Measurements from ENCODE around the gene KNDC1.
"Not testable (repeated sequence)": the region's sequence is repeated elsewhere in the genome, so short reads cannot be mapped to it uniquely, and the experiment has no call there.

The KNDC1 gene

DNA sequence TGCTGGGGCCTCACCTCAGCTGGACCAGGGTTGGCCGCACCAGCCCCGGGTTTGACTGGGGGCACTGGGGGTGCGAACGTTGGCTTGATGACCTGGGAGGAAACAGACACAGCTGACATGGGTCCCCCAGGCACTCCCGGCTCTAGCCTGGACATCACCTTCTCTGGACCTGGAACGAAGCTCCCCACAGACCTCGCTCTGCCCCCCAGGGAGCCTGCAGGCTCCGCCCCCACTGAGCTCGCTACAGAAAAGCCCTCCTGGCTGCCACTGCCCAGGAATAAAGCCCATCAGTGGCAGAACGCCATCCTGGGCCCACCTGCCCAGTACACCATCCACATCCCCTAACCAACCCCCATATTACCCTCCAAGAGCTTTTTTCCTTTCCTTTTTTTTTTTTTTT lies 103.7 kb downstream of the KNDC1 start:
- H3K27me3 ChIP-seq (ENCODE audit: low read depth): no peaks in the 10 kb centered on the region
- H3K4me1 ChIP-seq: peaks cover 4% of the 10 kb centered on the region
- no peaks in the 10 kb centered on the region for H3K36me3 ChIP-seq (replicated peaks)
- DNase-seq (ENCODE audit: low spot score in 2 of 2): no peak
- in situ Hi-C loops (cut with MboI; ENCODE audit: low sequenced_read_pairs): no loop called here
- H3K4me3 ChIP-seq: no peak overlapping the region
- no peaks in the 10 kb centered on the region for H3K9me3 ChIP-seq

DNA sequence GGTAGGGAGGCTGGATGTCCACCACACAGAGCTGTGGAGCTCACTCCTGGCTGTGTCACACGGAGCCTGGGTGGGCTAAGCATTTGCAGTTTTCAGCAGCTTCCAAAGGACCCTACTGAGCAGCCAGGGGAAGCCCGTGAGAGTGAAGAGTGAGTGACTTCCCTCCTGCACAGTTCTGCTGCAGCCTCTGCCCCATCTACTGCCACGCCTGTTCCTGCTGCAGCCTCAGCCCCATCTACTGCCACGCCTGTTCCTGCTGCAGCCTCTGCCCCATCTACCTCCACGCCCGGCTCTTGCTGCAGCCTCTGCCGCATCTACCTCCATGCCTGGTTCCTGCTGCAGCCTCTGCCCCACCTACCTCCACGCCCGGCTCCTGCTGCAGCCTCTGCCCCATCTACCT lies 104.4 kb downstream of the KNDC1 start:
- no peak overlapping the region for H3K4me3 ChIP-seq
- in situ Hi-C loops (cut with MboI; ENCODE audit: low sequenced_read_pairs): no loop called here
- H3K4me1 ChIP-seq: peaks cover 4% of the 10 kb centered on the region
- DNase-seq (ENCODE audit: low spot score in 2 of 2): no peak
- H3K36me3 ChIP-seq (replicated peaks): no peaks in the 10 kb centered on the region
- H3K27me3 ChIP-seq (ENCODE audit: low read depth): no peaks in the 10 kb centered on the region
- no peaks in the 10 kb centered on the region for H3K9me3 ChIP-seq

DNA sequence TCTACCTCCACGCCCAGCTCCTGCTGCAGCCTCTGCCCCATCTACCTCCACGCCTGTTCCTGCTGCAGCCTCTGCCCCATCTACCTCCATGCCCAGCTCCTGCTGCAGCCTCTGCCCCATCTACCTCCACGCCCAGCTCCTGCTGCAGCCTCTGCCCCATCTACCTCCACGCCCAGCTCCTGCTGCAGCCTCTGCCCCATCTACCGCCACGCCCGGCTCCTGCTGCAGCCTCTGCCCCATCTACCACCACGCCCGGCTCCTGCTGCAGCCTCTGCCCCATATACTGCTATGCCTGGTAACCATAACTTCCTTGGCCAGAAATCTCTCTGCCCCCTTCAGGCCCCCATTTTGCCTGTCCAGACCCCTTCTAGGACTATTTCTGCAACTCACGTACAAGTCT lies 105.0 kb downstream of the KNDC1 start:
- H3K4me1 ChIP-seq; in situ Hi-C loops (cut with MboI; ENCODE audit: low sequenced_read_pairs); DNase-seq (ENCODE audit: low spot score in 2 of 2); H3K9me3 ChIP-seq; H3K27me3 ChIP-seq (ENCODE audit: low read depth); H3K36me3 ChIP-seq (replicated peaks); H3K4me3 ChIP-seq: not testable (repeated sequence)

DNA sequence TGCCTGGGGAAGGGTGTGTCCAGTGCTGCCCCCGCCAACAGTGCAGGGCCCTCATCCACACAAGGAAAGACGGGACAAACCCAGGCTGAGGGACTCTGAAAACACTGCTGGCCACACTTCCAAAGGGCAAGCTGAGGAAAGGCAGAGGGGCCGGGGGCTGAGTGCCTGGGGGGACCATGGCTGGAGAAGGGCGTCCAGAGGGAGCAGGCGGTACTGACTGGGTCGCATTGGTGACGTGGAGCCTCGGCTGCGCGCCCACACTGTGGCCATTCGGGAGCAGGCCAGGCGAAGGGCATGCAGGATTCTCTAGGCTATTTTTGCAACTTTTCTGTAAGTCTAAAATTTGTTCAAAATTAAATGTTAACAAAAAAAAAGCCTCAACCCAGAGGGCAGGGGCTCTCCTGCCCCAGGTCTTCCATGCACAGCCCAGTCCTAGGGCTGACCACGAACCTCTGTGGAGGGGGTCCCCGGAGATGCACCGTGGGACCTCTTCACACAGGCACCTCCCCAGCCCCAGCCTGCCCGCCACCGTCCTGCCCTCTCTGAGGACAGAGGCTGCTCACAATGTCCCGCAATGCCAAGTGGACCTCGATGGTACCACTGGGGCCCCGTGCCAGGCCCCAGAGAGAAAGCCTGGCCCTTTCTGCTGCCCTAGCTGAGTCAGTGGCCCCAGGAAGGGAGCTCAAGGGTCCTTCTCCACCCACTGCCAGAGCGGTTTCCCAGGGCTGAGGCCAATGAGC lies 106.2 kb downstream of the KNDC1 start:
- in situ Hi-C loops (cut with MboI; ENCODE audit: low sequenced_read_pairs): no loop called here
- Histone ChIP-seq H3K4me1 (peaks cover 4% of the 10 kb centered on the region), H3K4me3 (no peak overlapping the region), H3K9me3 (no peaks in the 10 kb centered on the region), H3K27me3 (ENCODE audit: low read depth) (no peaks in the 10 kb centered on the region), H3K36me3 (replicated peaks) (no peaks in the 10 kb centered on the region)
- no peak for DNase-seq (ENCODE audit: low spot score in 2 of 2)

- in situ Hi-C loops (cut with MboI; ENCODE audit: low sequenced_read_pairs): no loop called here
- no peaks in the 10 kb centered on the region for H3K27me3 ChIP-seq (ENCODE audit: low read depth)
- H3K36me3 ChIP-seq (replicated peaks): no peaks in the 10 kb centered on the region
- H3K4me3 ChIP-seq: no peak overlapping the region
- peaks cover 1% of the 10 kb centered on the region for H3K4me1 ChIP-seq
- H3K9me3 ChIP-seq: no peaks in the 10 kb centered on the region
- DNase-seq (ENCODE audit: low spot score in 2 of 2): no peak
Measured at GRCh38 chr10:133267293-133267692, 107.3 kb downstream of the KNDC1 start.

GRCh38 chr10:133267829-133268228 lies 107.8 kb downstream of the KNDC1 start:
- Histone ChIP-seq H3K9me3 (no peaks in the 10 kb centered on the region), H3K36me3 (replicated peaks) (no peaks in the 10 kb centered on the region), H3K4me1 (no peaks in the 10 kb centered on the region), H3K4me3 (no peak overlapping the region), H3K27me3 (ENCODE audit: low read depth) (no peaks in the 10 kb centered on the region)
- in situ Hi-C loops (cut with MboI; ENCODE audit: low sequenced_read_pairs): no loop called here
- no peak for DNase-seq (ENCODE audit: low spot score in 2 of 2)

DNA sequence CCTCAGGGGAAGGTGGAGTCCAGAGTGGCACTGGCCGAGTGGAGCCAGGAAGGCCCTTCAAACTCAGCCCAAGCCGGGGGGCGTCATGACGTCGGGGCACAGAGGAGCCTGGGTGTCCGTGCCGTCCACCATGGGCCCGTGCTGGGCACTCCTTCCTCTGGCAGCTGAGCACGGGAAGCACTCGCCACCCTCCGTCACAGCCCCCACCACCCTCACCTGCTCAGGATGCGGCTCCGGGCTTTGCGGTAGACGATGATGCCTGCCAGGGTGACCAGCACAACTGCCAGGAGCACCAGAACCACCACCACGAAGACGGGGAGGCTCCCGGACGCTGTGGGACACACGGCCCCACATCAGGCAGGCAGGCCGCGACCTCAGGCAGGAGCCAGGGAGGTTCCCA lies 108.5 kb downstream of the KNDC1 start:
- Histone ChIP-seq H3K4me3 (no peak overlapping the region), H3K9me3 (no peaks in the 10 kb centered on the region), H3K27me3 (ENCODE audit: low read depth) (no peaks in the 10 kb centered on the region), H3K4me1 (no peaks in the 10 kb centered on the region), H3K36me3 (replicated peaks) (no peaks in the 10 kb centered on the region)
- DNase-seq (ENCODE audit: low spot score in 2 of 2): no peak
- in situ Hi-C loops (cut with MboI; ENCODE audit: low sequenced_read_pairs): no loop called here

DNA sequence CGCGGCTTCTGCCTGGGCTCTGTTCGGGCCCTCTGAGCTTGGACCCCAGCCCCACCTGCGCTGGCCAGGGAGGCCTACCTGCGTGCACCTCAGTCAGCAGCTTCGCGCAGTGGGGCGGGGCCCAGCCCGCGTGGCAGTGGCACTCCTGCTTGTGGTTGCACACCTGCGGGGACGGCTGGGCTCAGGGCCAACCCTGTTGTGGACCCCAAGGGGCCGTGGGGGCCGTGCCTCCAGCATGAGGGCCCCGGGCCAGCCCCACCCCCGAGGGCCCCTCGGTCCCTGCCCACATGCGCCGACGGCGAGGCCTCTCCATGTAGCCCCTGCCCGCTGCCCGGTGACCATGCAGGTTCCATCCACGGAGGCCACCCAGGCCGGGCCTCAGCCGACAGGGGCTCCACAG lies 109.3 kb downstream of the KNDC1 start:
- H3K9me3 ChIP-seq: no peaks in the 10 kb centered on the region
- H3K36me3 ChIP-seq (replicated peaks): no peaks in the 10 kb centered on the region
- in situ Hi-C loops (cut with MboI; ENCODE audit: low sequenced_read_pairs): no loop called here
- H3K4me1 ChIP-seq: no peaks in the 10 kb centered on the region
- H3K4me3 ChIP-seq: no peak overlapping the region
- no peak for DNase-seq (ENCODE audit: low spot score in 2 of 2)
- H3K27me3 ChIP-seq (ENCODE audit: low read depth): no peaks in the 10 kb centered on the region

DNA sequence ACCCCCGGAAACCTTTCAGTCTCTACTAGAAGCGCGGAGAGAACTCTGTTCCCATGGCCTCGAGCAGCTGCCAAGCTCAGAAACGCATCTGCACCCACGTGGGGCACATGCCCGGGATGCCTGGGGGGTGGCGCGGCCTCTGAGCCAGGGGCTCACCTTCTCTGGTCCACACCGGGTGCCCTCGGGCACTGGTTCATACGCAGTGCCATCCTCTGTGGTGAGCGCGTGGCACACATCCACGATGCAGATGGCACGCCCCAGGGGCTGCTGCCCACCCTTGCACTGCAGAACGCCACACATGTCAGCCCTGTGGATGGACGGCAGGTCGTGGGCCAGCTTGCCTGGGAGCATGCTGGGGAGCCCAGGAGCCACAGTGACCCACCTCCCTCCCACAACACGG lies 110.2 kb downstream of the KNDC1 start:
- DNase-seq (ENCODE audit: low spot score in 2 of 2): no peak
- no peak overlapping the region for H3K4me3 ChIP-seq
- H3K4me1 ChIP-seq: no peaks in the 10 kb centered on the region
- no peaks in the 10 kb centered on the region for H3K36me3 ChIP-seq (replicated peaks)
- no peaks in the 10 kb centered on the region for H3K27me3 ChIP-seq (ENCODE audit: low read depth)
- in situ Hi-C loops (cut with MboI; ENCODE audit: low sequenced_read_pairs): no loop called here
- H3K9me3 ChIP-seq: no peaks in the 10 kb centered on the region

DNA sequence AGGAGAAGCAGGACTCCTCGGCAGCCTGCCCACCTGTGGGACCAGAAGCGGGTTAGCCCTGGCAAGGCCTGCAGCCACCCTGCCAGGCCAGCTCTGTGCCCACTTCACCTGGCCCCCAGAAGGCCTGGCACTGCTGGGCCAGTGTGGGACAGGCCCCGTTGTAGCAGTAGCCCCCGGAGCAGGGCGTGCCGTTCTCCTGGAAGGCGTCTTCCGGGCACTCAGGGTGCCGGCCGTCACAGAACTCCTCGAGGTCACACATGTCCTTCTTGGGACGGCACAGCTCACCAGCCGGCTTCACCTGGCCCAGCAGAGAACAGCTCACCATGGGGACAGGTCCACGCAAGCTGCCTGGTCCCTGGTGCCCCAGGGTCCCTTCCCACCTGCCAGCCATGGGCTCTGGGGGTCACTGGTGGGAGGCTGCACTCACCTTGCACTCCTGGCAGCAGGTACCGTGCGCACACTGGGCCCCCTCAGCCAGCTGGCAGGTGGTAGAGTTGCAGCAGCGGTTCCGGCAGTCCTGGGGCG lies 110.8 kb downstream of the KNDC1 start:
- no peak for DNase-seq (ENCODE audit: low spot score in 2 of 2)

GRCh38 chr10:133271521-133272300 lies 111.7 kb downstream of the KNDC1 start:
- no peaks in the 10 kb centered on the region for H3K27me3 ChIP-seq (ENCODE audit: low read depth)
- no peak overlapping the region for H3K4me3 ChIP-seq
- no peaks in the 10 kb centered on the region for H3K4me1 ChIP-seq
- H3K9me3 ChIP-seq: no peaks in the 10 kb centered on the region
- in situ Hi-C loops (cut with MboI; ENCODE audit: low sequenced_read_pairs): no loop called here
- DNase-seq (ENCODE audit: low spot score in 2 of 2): no peak
- no peaks in the 10 kb centered on the region for H3K36me3 ChIP-seq (replicated peaks)

More for the DNA sequence above, 110.8 kb downstream of the KNDC1 start:
- in situ Hi-C loops (cut with MboI; ENCODE audit: low sequenced_read_pairs): no loop called here
- Histone ChIP-seq H3K27me3 (ENCODE audit: low read depth) (no peaks in the 10 kb centered on the region), H3K36me3 (replicated peaks) (no peaks in the 10 kb centered on the region), H3K9me3 (no peaks in the 10 kb centered on the region), H3K4me1 (no peaks in the 10 kb centered on the region), H3K4me3 (no peak overlapping the region)

DNA sequence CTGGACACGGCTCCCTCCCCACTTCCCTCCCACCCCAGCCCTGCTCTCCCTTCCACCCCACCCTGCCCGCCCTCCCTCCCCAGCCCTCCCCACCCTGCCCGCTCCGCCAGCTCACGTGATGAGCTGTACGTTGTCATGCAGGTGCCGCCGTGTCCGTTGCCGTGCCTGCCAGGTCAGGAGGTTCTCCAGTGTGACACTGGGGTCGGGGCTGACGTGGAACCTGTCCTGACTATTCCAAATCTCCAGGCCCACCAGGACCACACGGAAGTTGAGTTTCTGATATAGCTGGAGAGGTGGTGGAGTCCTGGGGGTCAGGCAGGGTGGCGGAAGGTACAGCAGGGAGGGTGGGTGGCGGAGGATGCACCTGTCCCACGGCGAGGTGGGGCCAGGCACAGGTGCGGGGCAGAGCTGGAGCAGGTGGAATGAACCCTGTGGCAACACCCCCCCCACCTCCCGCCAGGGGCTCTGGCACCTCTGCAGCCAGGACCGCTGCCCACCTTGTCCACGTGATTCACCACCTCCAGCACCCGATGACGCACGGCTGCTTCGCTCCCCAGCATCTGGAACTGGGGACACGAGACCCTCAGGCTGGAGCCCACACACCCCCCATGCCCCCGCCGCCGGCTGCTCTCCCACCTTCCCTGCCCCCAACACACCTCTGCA lies 112.4 kb downstream of the KNDC1 start:
- H3K36me3 ChIP-seq (replicated peaks): no peaks in the 10 kb centered on the region
- in situ Hi-C loops (cut with MboI; ENCODE audit: low sequenced_read_pairs): no loop called here
- no peak for DNase-seq (ENCODE audit: low spot score in 2 of 2)

GRCh38 chr10:133272964-133273420 lies 113.0 kb downstream of the KNDC1 start:
- H3K4me3 ChIP-seq: no peak overlapping the region
- in situ Hi-C loops (cut with MboI; ENCODE audit: low sequenced_read_pairs): no loop called here
- H3K9me3 ChIP-seq: no peaks in the 10 kb centered on the region
- H3K4me1 ChIP-seq: no peaks in the 10 kb centered on the region
- DNase-seq (ENCODE audit: low spot score in 2 of 2): no peak
- H3K36me3 ChIP-seq (replicated peaks): no peaks in the 10 kb centered on the region; the same call in 1 of the 2 replicates
- no peaks in the 10 kb centered on the region for H3K27me3 ChIP-seq (ENCODE audit: low read depth)

More for the DNA sequence above, 112.4 kb downstream of the KNDC1 start:
- Histone ChIP-seq H3K4me1 (no peaks in the 10 kb centered on the region), H3K4me3 (no peak overlapping the region), H3K9me3 (no peaks in the 10 kb centered on the region), H3K27me3 (ENCODE audit: low read depth) (no peaks in the 10 kb centered on the region)

Data from HAP-1 (cell line).